Hair follicle dermal papilla cell (primary cell): ENCODE measurements around the gene MAP1LC3B. TPM values are rescaled to one million over a fixed set of nuclear protein-coding genes. Genes with fewer than 3 reads are reported as not detected.

ENCODE experiments used
- total RNA-seq: library from RNA; depleted of rRNA; stranded (reverse); fragments of >200 nt; gene quantifications from 2 replicates; pipeline ENCODE4 v1.2.3, GENCODE V29; 2012

Gene MAP1LC3B
- 32.8 and 34.7 TPM in 2 replicates for total RNA-seq

DNA sequence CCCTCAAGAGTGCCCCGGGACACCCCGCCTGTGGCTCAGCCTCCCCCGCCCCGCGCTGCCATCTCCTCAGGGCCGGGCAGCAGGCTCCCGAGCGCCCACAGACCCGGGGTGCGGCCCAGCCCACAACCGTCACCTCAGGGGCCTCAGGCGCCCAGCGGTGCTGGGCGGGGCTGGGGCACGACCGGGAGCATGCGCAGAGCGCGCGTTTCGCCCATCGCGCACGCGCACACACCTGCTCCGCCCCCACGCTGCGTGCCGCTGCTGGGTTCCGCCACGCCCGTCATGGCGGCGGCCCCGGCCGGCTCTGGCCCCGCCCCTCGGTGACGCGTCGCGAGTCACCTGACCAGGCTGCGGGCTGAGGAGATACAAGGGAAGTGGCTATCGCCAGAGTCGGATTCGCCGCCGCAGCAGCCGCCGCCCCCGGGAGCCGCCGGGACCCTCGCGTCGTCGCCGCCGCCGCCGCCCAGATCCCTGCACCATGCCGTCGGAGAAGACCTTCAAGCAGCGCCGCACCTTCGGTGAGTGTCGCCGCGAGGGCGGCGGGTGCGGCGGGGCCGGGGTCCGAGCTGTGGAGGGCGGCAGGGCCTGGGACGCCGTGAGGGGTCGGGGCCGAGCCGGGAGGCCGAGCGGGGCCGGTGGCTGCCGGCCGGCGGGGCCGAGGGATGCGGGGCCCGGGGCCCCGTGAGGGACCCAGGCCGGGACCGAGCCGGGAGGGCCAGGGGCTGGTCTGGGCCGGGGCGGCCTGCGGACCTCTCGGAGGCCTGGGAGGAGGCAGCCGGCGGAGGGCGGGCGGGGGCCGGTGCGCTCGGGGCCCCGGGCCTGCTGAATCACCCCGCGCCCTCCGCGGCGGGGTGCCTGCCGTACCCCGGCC lies at the start of gene MAP1LC3B:
TSS of gene MAP1LC3B (plus strand) at position 387 of the 871 bp plus-strand sequence. CDS start at position 479, 92 bp downstream.

DNA sequence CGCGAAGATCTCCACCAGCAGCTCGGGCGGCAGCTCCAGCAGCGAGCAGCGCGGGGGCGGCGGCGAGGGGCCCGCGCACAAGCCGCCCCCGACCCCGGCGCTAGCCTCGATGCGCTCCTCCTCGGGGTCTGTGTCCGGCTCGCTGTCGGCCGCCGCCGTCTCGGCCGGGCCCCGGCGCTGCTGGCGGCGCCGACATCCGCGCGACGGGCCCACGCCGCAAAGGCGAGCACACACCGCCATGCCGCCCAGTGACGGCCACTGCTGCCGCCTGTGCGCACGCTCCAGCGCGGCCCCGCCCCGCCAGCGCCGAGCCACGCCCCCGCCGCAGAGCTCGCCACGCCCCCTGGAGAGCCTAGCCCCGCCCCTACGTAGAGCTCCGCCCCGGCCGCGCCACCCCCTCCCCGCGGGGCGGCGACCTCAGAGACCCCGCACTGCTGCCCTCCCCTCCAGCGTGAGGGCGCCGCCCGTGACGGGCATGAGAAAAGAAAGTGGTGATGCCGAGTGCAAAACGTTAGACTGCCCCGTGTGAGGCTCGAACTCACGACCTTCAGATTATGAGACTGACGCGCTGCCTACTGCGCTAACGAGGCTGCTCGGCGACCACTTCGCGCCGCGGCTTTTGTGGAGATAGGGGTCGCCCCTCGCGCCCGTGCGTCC lies 8.5 kb upstream of the MAP1LC3B start, which contains the start of gene FBXO31:
TSS of gene FBXO31 (minus strand) at position 272 of the 657 bp plus-strand sequence. CDS start at position 240, 32 bp downstream.

Other genes starting within 250 kb of the MAP1LC3B start
- 5.1 and 5.5 TPM in 2 replicates for gene C16orf95, start 74.9 kb upstream of the MAP1LC3B start, total RNA-seq
- gene FBXO31, start 8.6 kb upstream of the MAP1LC3B start, total RNA-seq, result 40.1 and 44.0 TPM in 2 replicates
- 16.2 and 24.0 TPM in 2 replicates for gene ZCCHC14, start 100.7 kb downstream of the MAP1LC3B start, total RNA-seq
- not detected in 2 replicates for gene JPH3, start 210.2 kb downstream of the MAP1LC3B start, total RNA-seq